GM19438 (cell line): ENCODE measurements around the gene AKAP11.

Source experiments
- ATAC-seq: cut with Tn5 transposase; IDR thresholded peaks from one replicate; pipeline ENCODE4 v1.9.1; 2021; ENCODE audit warnings: low read depth; ENCODE audit not compliant: unreplicated experiment

AKAP11 gene

DNA sequence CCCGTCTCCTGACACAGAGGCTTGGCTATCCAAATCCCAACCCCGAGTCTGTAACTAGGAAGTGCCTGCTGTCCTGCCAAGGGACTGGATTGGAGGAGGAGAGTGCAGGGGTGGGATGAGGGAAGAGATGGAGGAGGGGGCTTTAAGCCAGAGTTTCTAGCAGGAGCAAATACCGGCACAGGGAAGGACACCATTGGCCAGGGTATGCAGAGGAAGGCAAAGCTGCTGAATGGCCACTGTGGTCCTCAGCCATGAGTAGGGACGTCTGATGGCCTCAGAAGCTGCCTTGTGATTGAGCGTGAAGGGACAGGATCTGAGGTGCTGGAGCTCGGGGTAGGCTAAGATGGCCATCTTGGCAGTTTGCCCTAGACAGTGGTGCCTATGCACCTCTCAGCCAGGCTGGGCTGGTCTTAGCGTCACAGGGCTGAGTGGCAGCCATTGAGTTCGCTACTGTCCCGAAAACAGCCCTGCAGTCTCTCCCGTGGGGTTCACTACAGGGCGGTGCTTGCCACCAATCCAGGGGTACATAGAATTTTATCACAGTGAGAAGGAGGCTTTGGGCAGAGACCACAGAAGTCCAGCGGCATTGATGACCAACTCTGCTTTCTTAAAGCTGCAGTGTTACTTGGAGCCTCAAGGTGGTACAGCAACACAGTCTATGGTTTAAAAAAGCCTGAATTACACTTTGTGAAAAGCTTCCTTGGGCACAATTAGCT lies 61.8 kb downstream of the AKAP11 start:
- peak; percentile 76 for ATAC-seq

DNA sequence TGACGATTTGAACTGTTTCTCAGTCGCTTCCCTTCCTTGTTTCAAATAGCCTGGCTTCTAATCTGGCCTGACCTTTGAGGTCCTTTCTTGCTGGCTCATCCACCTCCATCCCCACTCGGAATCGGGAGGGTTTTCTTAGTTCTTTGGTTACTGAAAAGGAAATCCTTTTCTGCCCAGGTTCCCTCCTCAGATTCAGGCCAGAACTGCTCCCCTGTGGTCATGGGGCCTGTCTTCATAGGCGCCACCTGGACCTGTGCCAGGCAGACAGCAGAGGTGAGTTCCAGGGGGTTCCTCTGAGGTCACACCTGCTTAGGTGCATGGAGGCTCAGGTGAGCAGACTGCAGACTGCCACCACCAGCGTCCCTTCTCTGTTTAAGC lies 62.4 kb downstream of the AKAP11 start:
- ATAC-seq = peak; percentile 44

DNA sequence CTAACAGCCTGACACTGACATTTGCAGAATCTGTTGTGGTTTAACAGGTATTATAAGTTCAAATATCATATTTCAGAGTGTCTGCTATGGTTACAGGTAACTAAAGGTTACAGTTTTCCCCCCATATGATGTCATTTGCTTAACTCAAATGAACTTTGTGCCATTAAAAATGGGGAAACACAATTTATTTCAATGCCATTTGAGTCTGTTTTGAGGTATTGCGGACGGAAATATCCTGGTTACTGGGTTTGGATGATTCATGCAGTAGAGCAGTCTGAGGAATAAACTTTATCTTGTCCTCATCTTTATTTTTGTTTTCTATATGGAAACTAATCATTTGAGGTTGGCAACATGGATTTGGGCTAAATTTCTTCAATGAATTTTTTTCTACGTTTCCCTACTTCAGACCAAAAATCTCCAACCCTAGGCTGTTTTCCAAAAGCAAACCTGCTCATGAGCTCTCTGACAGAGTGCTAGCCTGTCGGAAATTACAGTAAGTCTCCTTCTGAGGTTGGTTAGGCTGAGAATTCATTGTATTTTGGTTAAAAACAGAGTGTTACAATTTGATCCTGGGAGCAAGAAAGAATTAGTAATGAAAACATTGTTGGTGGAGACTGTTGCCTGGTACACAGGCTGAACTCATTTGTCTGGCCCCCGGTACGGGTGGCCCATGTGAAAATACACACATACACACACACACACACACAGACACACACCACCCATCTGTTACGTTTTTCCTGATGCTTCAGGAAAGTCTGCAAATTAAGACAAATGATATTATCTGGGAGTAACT lies 66.1 kb downstream of the AKAP11 start:
- ATAC-seq = no peak

DNA sequence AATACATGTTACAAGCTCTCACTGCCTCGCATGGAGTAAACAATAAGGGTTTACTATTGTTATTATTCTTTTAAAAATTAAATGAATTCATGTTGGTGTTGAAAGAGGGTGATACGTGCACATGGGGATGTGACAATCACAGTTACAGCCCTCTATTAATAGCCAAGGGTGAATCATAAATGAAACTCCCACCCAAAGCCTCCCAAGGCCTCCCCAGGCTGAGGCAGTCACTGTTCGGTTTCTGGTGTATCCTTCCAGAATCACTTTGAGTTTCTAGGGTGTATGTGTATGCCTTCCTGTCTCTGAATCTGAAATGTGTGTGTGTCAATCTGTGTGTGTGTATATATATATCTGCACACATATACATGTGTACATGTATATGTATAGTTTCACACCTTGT lies 73.4 kb downstream of the AKAP11 start:
- no peak for ATAC-seq

DNA sequence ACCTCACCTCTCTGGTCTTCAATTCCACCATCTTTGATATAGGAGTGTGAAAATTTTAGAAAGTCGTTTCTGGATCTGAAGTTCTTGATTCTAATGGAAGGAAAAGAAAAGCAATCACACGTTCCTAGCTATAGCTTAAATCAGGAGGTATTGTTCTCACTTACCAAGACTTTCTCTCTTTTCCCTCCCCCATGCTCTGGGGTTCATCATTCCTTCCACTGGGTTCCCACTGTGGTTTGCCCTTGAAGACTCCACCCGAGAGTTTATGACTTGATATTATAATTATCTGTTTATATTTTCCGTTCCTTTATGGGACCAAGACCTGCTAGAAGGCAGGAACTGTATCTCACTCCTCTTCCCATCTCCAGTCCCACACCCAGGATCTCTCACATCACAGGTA lies 76.6 kb downstream of the AKAP11 start:
- no peak for ATAC-seq

DNA sequence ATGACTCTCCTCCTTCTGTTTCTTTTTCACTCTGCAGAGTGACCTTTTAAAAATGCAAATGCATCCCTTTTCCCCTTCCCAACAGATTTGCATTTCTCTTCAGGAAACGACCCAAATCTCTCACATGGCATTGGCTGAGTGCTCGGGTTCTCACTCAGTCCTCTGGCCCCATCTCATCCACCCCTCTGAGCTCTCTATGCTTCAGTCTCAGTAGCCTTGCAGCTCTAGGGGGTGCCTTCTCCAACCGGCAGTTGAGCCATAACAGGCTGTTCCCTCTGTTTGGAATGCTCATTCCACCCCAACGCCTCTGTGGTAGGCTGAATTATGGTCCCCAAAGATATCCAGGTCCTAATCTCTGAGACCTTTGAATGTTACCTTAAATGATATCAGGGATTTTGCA lies 78.2 kb downstream of the AKAP11 start:
- no peak for ATAC-seq

DNA sequence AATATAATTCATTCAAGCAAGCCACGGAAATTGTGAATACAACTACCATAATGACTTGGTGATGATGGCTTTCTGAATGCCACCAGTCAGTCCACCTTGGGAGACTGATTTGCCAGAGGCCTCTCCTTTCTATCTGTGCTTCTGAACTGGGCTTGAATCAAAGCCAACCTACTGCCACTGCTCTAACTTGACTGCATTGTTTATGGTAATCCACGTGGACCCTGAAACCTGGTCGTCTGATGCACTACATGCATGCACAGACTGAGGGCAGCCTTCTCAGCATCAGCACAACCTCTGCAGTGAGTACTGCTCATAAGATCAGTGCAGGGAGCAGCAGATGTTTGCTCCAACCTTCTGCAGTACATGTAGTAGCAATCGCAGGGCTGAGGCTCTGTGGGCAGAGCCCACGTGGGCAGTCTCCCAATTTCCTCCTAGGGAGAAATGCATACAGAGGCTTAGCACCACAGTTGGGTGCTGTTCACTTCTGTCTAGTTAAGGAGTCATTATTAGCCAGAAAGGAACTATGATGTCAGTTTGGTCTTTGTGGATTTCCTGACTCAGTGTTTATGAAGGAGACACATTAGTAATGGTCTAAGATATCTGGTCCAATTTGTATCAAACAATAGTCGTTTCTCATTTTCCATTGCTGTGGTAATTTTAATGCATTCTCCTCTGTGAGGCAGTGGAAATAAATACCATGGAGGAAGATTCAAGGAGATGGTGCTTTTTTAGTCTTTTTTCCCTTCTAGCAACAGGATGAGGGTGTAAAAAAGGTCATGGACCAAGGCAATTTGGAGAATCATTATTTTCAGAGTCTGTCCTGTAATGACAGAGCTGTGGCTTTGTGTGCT lies 82.5 kb downstream of the AKAP11 start:
- ATAC-seq = peak; percentile 79

DNA sequence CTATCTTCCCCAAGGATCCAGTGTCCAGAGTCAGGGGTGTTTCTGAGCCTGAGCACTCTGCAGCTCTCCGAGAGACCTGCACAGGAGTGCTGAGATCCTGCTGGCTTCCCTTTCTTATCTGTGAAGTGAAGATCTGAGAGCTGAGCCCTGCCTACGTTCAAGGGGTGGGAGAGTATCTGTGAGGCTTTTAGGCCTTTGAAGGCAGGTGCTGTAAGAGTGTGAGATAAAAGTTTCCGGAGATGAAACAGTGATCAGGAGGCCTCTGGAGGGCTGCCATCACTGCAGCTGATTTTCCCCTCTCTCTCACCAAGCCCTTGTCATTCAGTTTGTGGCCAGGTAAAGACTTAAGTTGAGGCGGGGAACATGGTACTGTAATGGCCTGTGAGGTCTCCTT lies 83.1 kb downstream of the AKAP11 start:
- ATAC-seq = no peak

DNA sequence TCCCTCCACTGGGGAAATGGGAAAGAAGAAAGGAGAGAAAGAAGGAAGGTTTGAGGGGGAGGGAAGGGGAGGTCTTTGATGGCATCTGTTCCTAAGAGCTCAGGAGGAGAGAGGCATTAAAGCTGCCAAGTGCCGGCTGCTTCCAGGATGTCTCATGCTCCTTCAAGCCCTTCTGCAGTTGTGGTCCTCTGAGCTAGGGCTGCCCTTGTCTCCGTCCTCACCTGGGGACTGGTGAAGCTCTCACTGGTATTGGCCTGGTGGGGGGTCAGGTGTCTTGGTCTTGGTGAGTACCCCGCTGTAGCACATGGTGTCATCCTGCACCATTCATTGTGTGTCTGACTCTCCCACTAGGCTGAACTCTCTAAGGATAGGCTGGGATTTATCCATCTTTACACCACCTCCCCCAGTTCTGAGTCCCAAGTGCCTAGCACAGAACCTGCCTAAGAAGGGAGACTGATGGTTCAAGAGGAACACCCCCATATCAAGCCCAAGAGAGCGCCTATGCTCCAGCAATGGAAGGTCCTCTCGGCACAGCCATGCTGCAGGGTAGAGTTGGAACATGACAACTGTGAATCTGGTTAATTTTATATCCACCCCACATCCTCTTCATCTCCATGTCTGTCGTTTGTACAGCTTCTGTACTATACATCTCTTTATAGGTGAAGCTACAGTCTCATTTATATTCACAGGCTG lies 83.7 kb downstream of the AKAP11 start:
- ATAC-seq = no peak

DNA sequence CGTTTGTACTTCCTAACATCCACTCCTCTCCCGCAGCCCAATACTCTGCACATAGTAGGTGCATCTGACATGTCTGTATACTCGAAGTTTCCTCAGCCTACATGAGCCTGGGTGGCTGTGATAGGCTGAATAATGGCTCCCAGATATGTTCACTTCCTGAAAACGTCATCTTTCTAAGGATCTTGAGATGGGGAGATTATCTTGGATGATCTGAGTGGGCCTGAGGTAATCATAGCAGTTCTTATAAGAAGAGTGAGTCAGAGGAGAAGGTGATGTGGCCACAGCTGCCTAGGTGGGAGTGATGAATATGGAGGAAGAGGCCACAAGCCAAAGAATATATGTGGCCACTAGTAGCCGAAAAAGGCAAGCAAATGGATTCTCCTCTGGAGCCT lies 84.2 kb downstream of the AKAP11 start:
- no peak for ATAC-seq

DNA sequence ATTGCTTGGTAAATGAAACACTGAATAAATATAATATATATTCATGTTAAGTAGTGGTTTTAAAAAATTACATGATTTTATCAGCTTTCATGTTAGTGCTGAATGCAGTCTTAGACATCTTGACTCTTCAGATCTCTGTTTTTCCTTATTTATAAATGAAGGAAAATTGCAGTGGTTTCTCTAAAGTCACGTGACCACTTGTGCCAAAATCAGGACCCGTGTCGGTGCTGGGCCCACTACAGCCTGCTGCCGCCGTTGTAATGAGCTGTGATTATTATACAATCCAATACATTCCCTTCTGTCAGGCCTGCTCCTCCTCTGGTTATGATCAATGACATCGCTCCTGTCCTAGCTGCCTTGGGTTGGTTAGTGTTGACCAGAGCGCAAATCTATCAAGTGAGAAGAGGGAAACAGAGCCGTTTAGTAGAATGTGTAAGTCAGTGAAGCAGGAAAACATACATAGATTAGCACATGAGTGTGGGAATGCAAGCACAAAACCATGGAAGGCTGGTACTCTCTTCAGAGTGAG lies 88.2 kb downstream of the AKAP11 start:
- no peak for ATAC-seq

DNA sequence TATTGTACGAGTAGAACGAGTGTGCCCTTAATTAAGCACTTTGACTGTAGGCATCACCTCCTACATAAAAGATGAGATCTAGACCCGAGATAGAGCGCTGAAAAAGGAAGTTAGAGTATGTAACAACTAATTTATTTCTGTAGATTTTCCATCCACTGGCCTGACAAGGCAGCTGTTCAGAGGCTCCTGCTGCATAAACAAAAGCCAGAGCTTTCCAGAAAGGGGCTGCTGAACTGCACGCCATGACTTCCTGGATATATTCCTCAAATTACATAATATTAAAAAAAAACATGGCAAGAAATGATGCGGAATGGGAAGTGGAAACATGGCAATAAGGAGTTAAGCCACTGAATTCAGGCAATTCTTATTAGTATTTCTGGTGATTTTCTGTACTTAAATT lies 89.7 kb downstream of the AKAP11 start:
- no peak for ATAC-seq

DNA sequence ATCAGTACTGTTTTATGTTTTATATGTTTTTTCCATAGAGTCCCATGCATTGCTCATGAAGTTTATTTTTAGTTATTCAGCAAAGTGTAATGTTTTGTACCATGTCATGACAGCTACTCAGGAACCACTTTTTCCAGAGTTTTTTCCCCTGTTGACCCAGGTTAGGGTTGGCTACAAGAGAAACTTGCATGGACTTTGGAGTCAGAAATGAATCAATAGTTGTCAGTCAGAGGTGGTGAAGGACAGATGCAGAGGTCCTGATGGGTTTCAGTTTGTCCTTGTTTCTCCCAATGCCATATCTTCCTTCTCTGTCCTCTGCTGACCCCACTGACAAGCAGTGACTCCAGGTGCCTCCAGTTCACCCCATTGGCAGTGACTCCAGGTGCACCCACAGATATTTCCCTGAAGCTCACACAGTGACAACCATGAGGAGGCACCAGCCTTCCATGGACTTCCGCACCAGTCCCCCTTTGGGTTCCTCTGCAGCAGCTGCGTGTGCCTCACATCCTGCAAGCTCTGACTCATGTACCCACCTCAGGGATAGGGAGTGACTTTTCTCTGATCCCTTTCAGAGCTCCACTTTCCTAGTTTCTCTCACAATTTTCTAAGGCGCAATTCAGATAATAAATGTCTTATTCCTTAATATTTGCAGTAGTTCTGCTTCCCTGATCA lies 92.1 kb downstream of the AKAP11 start:
- ATAC-seq = no peak

DNA sequence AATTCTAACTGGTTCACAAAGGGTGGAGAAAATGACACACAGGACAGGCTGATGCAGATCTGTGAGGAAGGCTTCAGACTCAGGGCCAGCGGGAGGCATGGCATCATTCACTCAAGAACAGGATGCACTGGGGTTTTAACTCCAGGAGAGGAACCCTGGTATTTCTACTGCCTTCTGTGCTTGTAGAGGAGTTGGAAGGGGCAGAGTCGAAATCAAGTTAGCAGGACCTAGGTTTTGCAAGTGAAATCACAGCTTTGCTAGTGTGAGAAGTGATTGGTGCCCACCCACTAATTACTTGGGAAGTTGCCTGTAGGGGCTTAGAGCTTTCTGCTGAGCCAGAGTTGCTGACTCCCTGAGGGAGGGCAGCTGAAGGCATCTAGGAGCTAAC lies 92.7 kb downstream of the AKAP11 start:
- ATAC-seq = no peak

DNA sequence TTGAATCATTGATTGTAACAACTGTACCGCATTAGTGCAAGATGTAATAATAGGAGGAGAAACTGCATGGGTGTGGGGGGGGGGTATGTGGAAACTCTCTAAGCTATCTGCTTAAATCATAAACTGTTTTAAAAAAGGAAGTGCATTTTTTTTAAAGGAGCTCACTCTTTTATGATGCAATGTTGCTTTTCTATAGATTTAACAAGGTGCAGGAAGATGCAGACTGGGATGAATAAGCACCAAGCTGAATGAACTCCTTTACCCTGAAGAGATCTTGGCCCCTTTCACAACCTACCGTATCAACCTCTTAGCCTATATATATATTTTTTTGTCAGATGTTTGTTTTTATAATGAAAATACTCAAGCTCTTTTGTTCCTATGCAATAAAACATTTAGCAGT lies 95.9 kb downstream of the AKAP11 start:
- ATAC-seq = no peak

DNA sequence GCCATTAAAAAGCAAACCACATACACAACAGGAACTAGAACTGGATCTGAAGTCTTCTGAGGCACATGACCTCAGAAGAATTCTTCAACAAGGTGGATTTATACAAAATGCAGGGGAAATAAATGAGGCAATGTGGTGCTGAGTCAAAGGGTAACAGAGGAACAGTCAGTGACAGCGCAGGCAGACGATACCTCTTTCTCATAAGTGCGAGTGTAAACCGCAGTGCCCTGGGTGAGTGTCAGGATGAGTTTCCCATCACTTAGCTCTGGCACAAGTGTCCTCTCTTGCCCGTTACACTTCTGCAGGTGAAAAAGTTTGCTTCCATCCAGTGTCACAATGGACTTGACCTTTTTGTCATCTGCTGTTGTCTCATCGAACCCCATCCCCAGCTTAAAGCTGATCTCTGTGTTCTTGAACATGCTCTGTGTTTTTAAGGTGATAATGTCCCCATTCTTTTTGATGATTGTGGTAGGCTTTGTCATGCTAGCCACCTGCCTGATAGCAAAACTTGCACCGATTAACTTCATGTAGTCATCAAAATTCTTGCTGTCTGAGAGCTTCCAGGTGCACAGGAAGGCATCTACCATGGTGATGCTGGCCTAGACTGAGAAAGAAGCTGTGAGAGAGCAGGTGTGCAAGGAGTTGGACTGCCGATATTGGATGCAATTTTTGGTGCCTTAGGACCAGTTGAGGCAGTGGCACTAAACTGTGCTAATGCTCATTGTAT lies 97.3 kb downstream of the AKAP11 start:
- ATAC-seq = no peak

DNA sequence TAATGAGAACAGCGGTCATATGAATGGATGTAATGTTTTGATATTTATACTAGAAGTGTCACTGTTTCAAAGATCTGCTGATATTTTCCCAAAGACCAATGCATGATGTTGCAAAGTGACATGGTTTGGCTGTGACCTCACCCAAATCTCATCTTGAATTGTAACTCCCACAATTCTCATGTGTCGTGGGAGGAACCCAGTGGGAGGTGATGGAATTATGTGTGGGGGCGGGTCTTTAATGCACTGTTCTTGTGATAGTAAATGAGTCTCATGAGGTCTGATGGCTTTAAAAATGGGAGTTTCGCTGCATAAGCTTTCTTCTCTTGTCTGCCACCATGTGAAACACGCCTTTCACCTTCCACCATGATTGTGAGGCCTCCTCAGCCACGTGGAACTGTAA lies 98.3 kb downstream of the AKAP11 start:
- ATAC-seq = no peak
